HEK293T (cell line): Measurements from ENCODE around the gene CD7.

Experiments
- ARNT ChIP-seq: fragments of 450-650 bp; IDR thresholded peaks from 2 replicates; pipeline ENCODE4 v1.6.1; 2017; ENCODE audit warnings: mild to moderate bottlenecking
- ELF4 ChIP-seq: fragments of 450-650 bp; IDR thresholded peaks from 2 replicates; pipeline ENCODE4 v1.6.1; 2017; ENCODE audit warnings: antibody characterized with exemption
- FOXA1 ChIP-seq: fragments of 450-650 bp; IDR thresholded peaks from 2 replicates; pipeline ENCODE4 v1.6.1; 2016; ENCODE audit warnings: mild to moderate bottlenecking
- FOXK2 ChIP-seq: fragments of 450-650 bp; IDR thresholded peaks from 2 replicates; pipeline ENCODE4 v1.6.1; 2016; ENCODE audit warnings: mild to moderate bottlenecking
- FOXM1 ChIP-seq: fragments of 450-650 bp; IDR thresholded peaks from 2 replicates; pipeline ENCODE4 v1.6.1; 2017; ENCODE audit warnings: mild to moderate bottlenecking, borderline replicate concordance
- L3MBTL2 ChIP-seq: fragments of 450-650 bp; conservative IDR thresholded peaks from 2 replicates; pipeline ENCODE4 v1.6.1; 2016; ENCODE audit warnings: mild to moderate bottlenecking
- LEF1 ChIP-seq: fragments of 450-650 bp; IDR thresholded peaks from 2 replicates; pipeline ENCODE4 v1.6.1; 2017; ENCODE audit warnings: mild to moderate bottlenecking, borderline replicate concordance
- NFRKB ChIP-seq: fragments of 450-650 bp; IDR thresholded peaks from 2 replicates; pipeline ENCODE4 v1.6.1; 2016; ENCODE audit warnings: mild to moderate bottlenecking, moderate library complexity
- PKNOX1 ChIP-seq: fragments of 450-650 bp; IDR thresholded peaks from 2 replicates; pipeline ENCODE4 v1.6.1; 2016
- SUZ12 ChIP-seq: fragments of 450-650 bp; IDR thresholded peaks from 2 replicates; pipeline ENCODE4 v1.6.1; 2016; ENCODE audit warnings: mild to moderate bottlenecking
- TARDBP ChIP-seq: fragments of 450-650 bp; IDR thresholded peaks from 2 replicates; pipeline ENCODE4 v1.6.1; 2016

DNA sequence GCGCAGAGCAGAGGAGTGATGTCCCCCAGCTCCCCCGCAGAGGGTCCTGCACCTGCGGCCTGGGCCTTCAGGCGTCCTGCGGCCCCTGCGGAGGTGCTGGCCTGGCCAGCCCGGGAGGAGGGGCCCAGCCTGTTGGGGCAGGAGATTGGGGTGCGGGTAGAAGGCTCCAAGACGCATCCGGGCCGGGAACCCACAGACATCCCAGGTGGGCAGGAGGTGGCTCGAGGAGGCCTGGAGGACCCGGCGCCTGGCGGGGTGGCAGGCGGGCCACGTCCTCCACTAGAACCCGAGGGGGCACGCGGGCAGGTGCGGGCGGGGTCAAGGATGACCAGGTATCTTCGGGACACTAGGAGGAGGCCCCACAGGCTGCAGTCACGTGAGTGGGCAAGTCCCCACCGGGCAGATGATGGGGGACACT, 16.8 kb upstream of the CD7 start:
- TF ChIP-seq LEF1, result no peak
- no peak for TF ChIP-seq ARNT
- TF ChIP-seq FOXA1, result no peak
- no peak for TF ChIP-seq SUZ12
- TF ChIP-seq PKNOX1, result no peak
- TF ChIP-seq NFRKB, result no peak
- TF ChIP-seq FOXM1, result no peak
- no peak for TF ChIP-seq ELF4
- no peak for TF ChIP-seq TARDBP
- TF ChIP-seq L3MBTL2, result no peak
- TF ChIP-seq FOXK2, result no peak
